Kidney capillary endothelial cell (primary cell): Measurements from ENCODE around the gene TMIGD2.

Source experiments
- DNase-seq: peaks from one replicate; pipeline ENCODE4 v3.0.0-alpha.2; 2018; ENCODE audit warnings: low spot score

Gene TMIGD2

GRCh38 chr19:4326215-4326836 lies 24.1 kb upstream of the TMIGD2 start:
- DNase-seq, result no peak

- DNase-seq, result no peak
Observed at GRCh38 chr19:4324228-4324627, 22.0 kb upstream of the TMIGD2 start.

DNA sequence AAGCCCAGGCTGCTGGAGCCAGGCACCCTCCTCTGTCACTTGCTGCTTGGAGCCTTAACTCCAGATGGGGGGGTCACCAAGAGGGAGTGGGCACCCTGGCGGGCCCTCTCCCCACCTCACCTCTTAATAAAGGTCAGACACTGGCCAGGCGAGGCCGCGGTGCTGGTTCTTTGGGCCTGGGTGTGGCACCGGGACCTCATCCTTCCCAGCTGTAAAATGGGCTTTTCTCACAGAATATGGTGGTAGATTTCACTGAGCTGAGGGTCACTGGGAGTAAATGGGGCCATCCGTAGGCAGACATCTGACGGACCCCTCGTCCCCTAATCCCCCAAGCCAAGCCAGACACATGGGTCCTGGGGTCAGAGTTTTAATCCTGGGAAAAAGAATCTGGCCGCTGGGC lies 21.5 kb upstream of the TMIGD2 start:
- no peak for DNase-seq

GRCh38 chr19:4322942-4323665 lies 20.9 kb upstream of the TMIGD2 start:
- no peak for DNase-seq

DNA sequence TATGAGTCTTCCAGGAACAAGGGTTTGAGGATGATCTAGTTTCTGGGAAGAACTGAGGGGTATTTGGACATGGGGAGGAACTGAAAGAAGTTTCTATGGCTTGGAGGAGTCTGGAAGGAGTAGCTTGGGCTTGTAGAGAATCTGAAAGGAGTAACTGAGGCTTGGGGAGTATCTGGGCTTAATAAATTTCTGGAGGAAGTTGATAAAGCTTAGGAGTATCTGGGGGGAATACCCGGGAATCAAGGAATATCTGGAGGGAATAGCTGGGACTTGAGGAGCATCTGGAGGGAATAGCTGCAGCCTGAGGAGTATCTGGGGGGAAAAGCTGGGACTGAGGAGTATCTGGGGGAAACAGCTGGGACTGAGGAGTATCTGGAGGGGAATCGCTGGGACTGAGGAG lies 18.2 kb upstream of the TMIGD2 start:
- DNase-seq, result no peak

DNA sequence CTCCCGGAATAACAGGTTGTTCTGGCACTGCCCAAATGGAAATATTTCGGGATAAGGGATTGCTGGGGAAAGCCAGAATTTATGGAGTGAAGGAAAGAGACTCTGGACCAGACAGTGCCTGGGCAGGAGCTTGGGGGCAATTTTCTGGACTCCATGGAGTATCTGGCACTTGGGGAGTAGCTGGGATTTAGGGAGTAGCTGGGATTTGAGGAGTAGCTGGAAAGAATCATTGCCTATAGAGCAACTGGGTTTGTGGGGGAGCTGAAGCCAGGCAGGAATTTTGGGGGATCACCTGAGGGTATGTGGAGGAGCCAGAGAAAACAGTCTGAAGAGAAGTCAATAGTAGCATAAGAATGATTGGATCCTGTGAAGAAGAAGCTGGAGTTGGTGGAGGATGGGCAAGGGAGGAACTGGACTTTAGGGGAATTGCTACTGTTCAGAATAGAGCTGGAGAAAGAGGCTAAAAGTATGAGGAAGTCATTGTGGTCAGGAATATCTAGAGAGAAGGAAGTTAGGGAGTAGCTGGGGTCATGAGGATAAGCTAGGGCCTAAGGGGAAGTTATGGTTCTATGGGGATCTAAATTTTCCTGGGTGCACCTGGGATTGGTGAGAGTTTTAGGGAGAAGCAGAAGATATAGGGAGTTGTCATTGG lies 17.0 kb upstream of the TMIGD2 start:
- DNase-seq, result no peak

GRCh38 chr19:4318460-4318859 lies 16.3 kb upstream of the TMIGD2 start:
- DNase-seq, result no peak

GRCh38 chr19:4316956-4317355 lies 14.8 kb upstream of the TMIGD2 start:
- no peak for DNase-seq

GRCh38 chr19:4313847-4314490 lies 11.8 kb upstream of the TMIGD2 start:
- no peak for DNase-seq

GRCh38 chr19:4310247-4311121 lies 8.3 kb upstream of the TMIGD2 start:
- DNase-seq, result no peak

- DNase-seq, result no peak
Observed at GRCh38 chr19:4305659-4306058, 3.5 kb upstream of the TMIGD2 start.

- DNase-seq, result no peak
Observed at GRCh38 chr19:4305257-4305612, 3.0 kb upstream of the TMIGD2 start.

GRCh38 chr19:4304538-4305256 lies 2.5 kb upstream of the TMIGD2 start, which contains the start of gene FSD1:
Gene FSD1 (plus strand): TSS chr19:4304598. CDS start chr19:4304747, 149 bp downstream.
- peak; percentile 72 for DNase-seq

DNA sequence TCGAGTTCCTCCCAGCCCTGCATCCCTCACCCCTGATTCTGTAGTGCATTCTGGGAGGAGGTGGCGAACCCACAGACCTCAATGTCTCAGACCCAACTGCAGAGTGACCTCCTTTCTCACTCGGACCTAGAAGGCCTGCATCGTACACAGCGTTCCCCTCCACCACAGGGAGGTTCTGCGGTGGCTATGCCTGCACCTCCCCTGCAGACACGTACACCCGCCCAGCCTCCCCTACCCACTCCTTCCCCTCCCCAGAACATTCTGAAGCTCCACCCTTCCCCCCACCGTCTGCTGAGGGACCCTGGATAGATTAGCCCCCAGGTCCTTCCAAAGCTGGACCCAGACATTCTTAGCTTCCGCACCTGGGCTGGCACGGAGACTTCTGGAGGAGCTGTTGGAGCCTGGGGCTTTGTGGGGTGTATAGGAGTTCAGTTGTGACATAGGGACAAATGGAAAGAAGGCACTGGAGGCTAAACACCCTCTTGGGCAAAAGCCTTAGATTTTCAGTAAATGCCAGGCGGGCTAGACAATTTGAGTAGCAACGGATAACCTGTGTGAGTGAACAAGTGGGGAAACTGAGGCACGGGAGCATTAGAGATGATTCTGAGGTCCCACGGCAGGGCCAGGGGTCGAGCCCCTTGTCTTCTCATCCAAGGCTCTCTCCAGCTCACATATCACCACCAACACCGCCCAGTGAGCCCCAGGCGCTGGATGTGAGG lies 1.8 kb upstream of the TMIGD2 start:
- DNase-seq, result no peak

GRCh38 chr19:4301590-4302242 lies 473 bp downstream of the TMIGD2 start:
- DNase-seq, result no peak

GRCh38 chr19:4300589-4300988 lies 1.6 kb downstream of the TMIGD2 start:
- DNase-seq, result no peak

GRCh38 chr19:4298810-4299550 lies 3.2 kb downstream of the TMIGD2 start:
- DNase-seq, result no peak

DNA sequence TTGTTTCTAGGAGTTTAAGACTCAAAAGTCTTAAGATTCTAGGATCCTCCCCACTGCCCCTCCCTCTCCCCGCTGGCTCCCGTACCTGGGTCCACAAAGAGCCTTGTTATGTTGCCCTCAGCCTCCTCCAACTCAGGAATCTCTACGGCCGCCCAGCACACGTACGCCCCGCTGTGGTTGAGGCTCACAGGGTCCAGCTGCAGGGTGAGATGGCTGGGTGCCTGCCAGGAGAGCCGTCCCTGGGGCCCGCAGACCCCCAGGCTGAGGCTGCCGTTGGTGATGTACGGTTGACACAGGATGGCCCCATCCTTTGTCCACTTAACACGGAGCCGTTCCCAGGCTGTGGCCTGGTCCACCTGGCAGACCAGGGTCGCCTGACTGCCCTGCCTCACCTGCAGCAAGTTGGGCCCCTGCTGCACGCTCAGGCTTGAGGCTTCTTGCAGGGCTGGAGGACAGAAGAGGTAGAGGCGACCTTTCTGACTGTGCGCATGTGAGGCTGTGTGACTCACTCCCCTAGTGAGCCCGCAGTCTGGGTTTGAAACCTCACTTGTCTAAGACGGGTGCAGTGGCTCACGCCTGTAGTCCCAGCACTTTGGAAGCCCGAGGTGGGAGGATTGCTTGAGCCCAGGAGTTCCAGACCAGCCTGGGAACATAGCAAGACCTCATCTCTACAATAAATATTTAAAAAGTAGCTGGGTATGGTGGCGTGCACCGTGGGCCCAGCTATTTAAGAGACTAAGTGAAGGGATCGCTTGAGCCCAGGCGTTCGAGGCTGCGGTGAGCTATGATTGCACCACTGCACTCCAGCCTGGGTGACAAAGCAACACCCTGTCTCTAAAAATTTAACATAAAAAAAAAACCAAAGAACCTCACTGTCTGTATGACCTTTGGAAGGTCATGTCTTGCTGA lies 4.0 kb downstream of the TMIGD2 start:
- DNase-seq, result no peak
